K562 (cell line): ENCODE measurements around the gene RGL2. TPM values are rescaled to one million over a fixed set of nuclear protein-coding genes. Genes with fewer than 3 reads are reported as not detected.

Experiments
- ATF3 ChIP-seq, 2 experiments: fragments of 450-650 bp in 1 of 2; sonication (generic) in 1 of 2; formaldehyde crosslinking in 1 of 2; IDR thresholded peaks in 1 of 2; conservative IDR thresholded peaks in 1 of 2; 2 replicates each; pipeline versions ENCODE4 v1.6.1 to v1.8.1; 2016 to 2023; ENCODE audit warnings: mild to moderate bottlenecking in 2 of 2, moderate library complexity in 2 of 2, inconsistent platforms in 1 of 2, missing genetic modification reagents in 1 of 2
- CLOCK ChIP-seq: fragments of 250-450 bp; sonication (Bioruptor Pico); IDR thresholded peaks from 2 replicates; pipeline ENCODE4 v1.4.0; 2020; ENCODE audit warnings: mild to moderate bottlenecking, moderate library complexity, borderline replicate concordance
- EP300 ChIP-seq: IDR thresholded peaks from 2 replicates; pipeline ENCODE4 v1.6.1; 2012; ENCODE audit warnings: low read length, improper control_type of control experiment
- GATAD2A ChIP-seq: fragments of 450-650 bp; IDR thresholded peaks from 2 replicates; pipeline ENCODE4 v1.6.1; 2017
- HMBOX1 ChIP-seq: sonication (generic); IDR thresholded peaks from 2 replicates; pipeline ENCODE4 v1.6.1; 2016
- MBD2 ChIP-seq: sonication (generic); IDR thresholded peaks from 2 replicates; pipeline ENCODE4 v1.6.1; 2016; ENCODE audit warnings: low read depth, borderline replicate concordance
- MLLT1 ChIP-seq, 2 experiments: fragments of 450-650 bp; IDR thresholded peaks; 2 replicates each; pipeline ENCODE4 v1.6.1; 2016
- NCOR1 ChIP-seq: fragments of 450-650 bp; IDR thresholded peaks from 2 replicates; pipeline ENCODE4 v1.6.1; 2016; ENCODE audit warnings: mild to moderate bottlenecking, moderate library complexity
- RCOR1 ChIP-seq, 2 experiments: IDR thresholded peaks; 2 replicates each; pipeline ENCODE4 v1.6.1; 2012; ENCODE audit warnings: low read depth in 2 of 2, low read length in 2 of 2, borderline replicate concordance in 1 of 2, improper control_type of control experiment in 1 of 2
- SNIP1 ChIP-seq: fragments of 450-650 bp; IDR thresholded peaks from 2 replicates; pipeline ENCODE4 v1.7.1; 2017; ENCODE audit warnings: low read depth, mild to moderate bottlenecking
- SOX6 ChIP-seq: fragments of 450-650 bp; IDR thresholded peaks from 2 replicates; pipeline ENCODE4 v1.6.1; 2014; ENCODE audit warnings: mild to moderate bottlenecking
- STAT5A ChIP-seq: IDR thresholded peaks from 2 replicates; pipeline ENCODE4 v1.6.1; 2012; ENCODE audit warnings: low read length, inconsistent platforms, borderline replicate concordance
- STAT6 ChIP-seq: sonication (generic); formaldehyde crosslinking; IDR thresholded peaks from 2 replicates; pipeline ENCODE4 v1.8.1; 2023; ENCODE audit warnings: mild to moderate bottlenecking, missing genetic modification reagents
- TAF7 ChIP-seq: fragments of 450-650 bp; IDR thresholded peaks from 2 replicates; pipeline ENCODE4 v1.6.1; 2016; ENCODE audit warnings: missing genetic modification characterization, missing compliant biosample characterization
- TRIM24 ChIP-seq, 2 experiments: fragments of 450-650 bp; IDR thresholded peaks; 2 replicates each; pipeline ENCODE4 v1.6.1; 2016
- TRIM28 ChIP-seq: fragments of 450-650 bp; IDR thresholded peaks from 2 replicates; pipeline ENCODE4 v1.6.1; 2017
- ZBTB17 ChIP-seq: fragments of 450-650 bp; formaldehyde crosslinking; IDR thresholded peaks from 2 replicates; pipeline ENCODE4 v1.4.0; 2020; ENCODE audit warnings: mild to moderate bottlenecking
- ZNF584 ChIP-seq: fragments of 200-800 bp; sonication (Bioruptor generic); IDR thresholded peaks from 2 replicates; pipeline ENCODE4 v1.6.1; 2016; ENCODE audit warnings: low read depth, mild to moderate bottlenecking, missing genetic modification characterization, missing compliant biosample characterization
- polyA plus RNA-seq, 8 experiments: library from polyadenylated mRNA; depleted of rRNA in 4 of 8; stranded (reverse) in 5 of 8; unstranded in 3 of 8; fragments of >200 nt; fragmentation: Nextera tagmentation in 2 of 8; fragmentation: Illumina TruSeq in 1 of 8; extraction: Ambion mirVana in 2 of 8; extraction: Trizol in 1 of 8; gene quantifications; 2 replicates each; pipeline versions ENCODE4 v1.2.1 to v1.2.3, GENCODE V29; 2011 to 2014; ENCODE audit warnings: inconsistent platforms in 1 of 8, missing spikeins in 1 of 8
- total RNA-seq, 7 experiments: library from RNA; depleted of rRNA in 6 of 7; stranded (reverse); fragments of >200 nt in 6 of 7; fragmentation: Illumina TruSeq in 2 of 7; extraction: Trizol in 2 of 7; gene quantifications; 2 replicates each; pipeline versions ENCODE4 v1.2.1 to v1.2.3, GENCODE V29; 2011 to 2021; ENCODE audit warnings: low replicate concordance in 1 of 7

RGL2 gene
- total and polyA plus RNA-seq, 9 of the 15 experiments (the other 6 are each of a cell fraction or from before 2014, with no cell fraction given), result 1.8 to 57.1 (median 19.5) TPM

- peak; percentile 58; the same call in 1 of the 2 replicates for TF ChIP-seq STAT5A
- peak in 1 of 2 experiments; percentile 95; a peak in 2 of 4 replicates for TF ChIP-seq MLLT1 (IDR thresholded peaks at IDR 0.05)
- 0 out of 2 replicates have a peak, but pooled peaks have one; percentile 10 for TF ChIP-seq HMBOX1
- no peak for TF ChIP-seq TAF7 (tag)
- peak; percentile 23 to 34; a peak in 1 of 4 replicates for TF ChIP-seq TRIM24 (IDR thresholded peaks at IDR 0.05)
- TF ChIP-seq CLOCK (CRISPR knock-in tag), result no peak
- peak in 1 of 2 experiments; percentile 82; a peak in 2 of 4 replicates for TF ChIP-seq RCOR1 (IDR thresholded peaks at IDR 0.05; ENCODE audit: borderline replicate concordance in 1 of 2, low read depth in 2 of 2, low read length in 2 of 2)
- TF ChIP-seq SNIP1, result peak; percentile 57; the same call in 1 of the 2 replicates
- TF ChIP-seq MBD2, result peak; percentile 14; the same call in 1 of the 2 replicates
- TF ChIP-seq STAT6, result peak; percentile 89; the same call in 1 of the 2 replicates
- TF ChIP-seq ZBTB17 (CRISPR knock-in tag), result no peak
- TF ChIP-seq EP300, result peak; percentile 61
- peak; percentile 78 for TF ChIP-seq TRIM28
- no peak for TF ChIP-seq ZNF584 (CRISPR knock-in tag)
- peak; percentile 67 for TF ChIP-seq NCOR1
- TF ChIP-seq ATF3 (IDR thresholded peaks at IDR 0.05), result no peak
- TF ChIP-seq ATF3 (CRISPR knock-in tag; conservative IDR thresholded peaks at IDR 0.05), result 0 out of 2 replicates have a peak, but pooled peaks have one; percentile 30
- peak; percentile 81 for TF ChIP-seq SOX6
- TF ChIP-seq GATAD2A, result peak; percentile 68
Measured at GRCh38 chr6:33344701-33345697, 46.3 kb upstream of the RGL2 start (continued).
